SK-N-MC (cell line): ENCODE measurements around the gene RARRES1.

Experiments
- EZH2 ChIP-seq: fragments of 200-600 bp; sonication (generic); IDR thresholded peaks from one replicate; pipeline ENCODE4 v1.6.1; 2017; ENCODE audit warnings: antibody characterized with exemption
- FOXP2 ChIP-seq: optimal IDR thresholded peaks from 2 replicates; pipeline ENCODE3; 2011; ENCODE audit warnings: mild to moderate bottlenecking, moderate library complexity; ENCODE audit not compliant: insufficient read depth; ENCODE audit errors: extremely low read length, control extremely low read depth

DNA sequence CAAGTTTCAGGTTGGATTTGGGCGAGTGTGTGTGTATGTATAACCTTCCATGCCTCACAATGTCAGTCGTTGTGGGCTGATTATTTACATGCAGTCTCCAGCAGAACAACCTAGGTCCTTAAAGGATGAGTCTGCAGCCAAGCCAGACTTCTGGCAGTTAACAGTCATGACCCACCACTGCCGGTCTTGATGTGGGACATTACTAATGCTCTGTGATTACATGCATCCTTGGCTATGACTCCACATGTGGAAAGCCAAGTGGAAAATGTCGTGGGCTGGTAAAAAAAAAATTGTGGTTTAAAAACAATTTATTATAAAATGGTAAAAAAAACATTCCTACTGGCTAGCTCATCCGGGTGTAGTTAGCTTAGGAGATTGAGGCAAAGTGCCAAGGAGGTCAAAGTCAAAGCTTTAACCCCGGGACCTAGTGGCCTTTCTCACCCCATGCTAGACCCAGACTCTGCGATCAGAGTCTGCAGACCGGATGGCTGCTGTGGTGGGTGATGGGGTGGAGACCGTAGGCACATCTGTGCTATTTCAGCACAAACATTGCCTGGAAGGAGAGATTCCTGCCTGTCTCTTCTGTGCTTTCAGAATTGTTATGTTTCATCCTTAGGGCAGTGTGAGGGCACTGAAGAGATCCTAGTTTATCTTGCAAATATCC, 6.8 kb downstream of the RARRES1 start:
- TF ChIP-seq EZH2 (no peak), FOXP2 (no peak)
